CD4-positive, alpha-beta memory T cell (primary cell): ENCODE data around the gene FAM171A2. TPM values are rescaled to one million over a fixed set of nuclear protein-coding genes. Genes with fewer than 3 reads are reported as not detected.

ENCODE experiments used
- CTCF ChIA-PET: fragments of 350-600 bp; sonication (Branson Sonifier 250); formaldehyde crosslinking; loops from one replicate; lab custom pipeline; 2021; ENCODE audit warnings: inconsistent platforms; ENCODE audit not compliant: partially characterized antibody; lab: Charles Lee
- POLR2A ChIA-PET: fragments of 350-600 bp; sonication (Branson Sonifier 250); formaldehyde crosslinking; loops from one replicate; lab custom pipeline; 2021; ENCODE audit not compliant: partially characterized antibody; lab: Charles Lee
- DNase-seq, 5 donors: peaks; one replicate each; pipeline versions ENCODE4 v3.0.0 to v3.0.0-alpha.2; 2020 to 2022; ENCODE audit warnings: mixed read lengths in 1 of 5
- H3K27ac ChIP-seq: one replicate; pipeline ENCODE4 v1.7.0; 2013; ENCODE audit warnings: low read depth, low read length
- H3K27me3 ChIP-seq: 2 replicates; pipeline ENCODE4 v1.7.0; 2013; ENCODE audit warnings: mild to moderate bottlenecking, low read length, moderate library complexity; ENCODE audit not compliant: insufficient read depth
- H3K36me3 ChIP-seq: 2 replicates; pipeline ENCODE4 v1.7.0; 2013; ENCODE audit warnings: mild to moderate bottlenecking, low read length, moderate library complexity; ENCODE audit not compliant: insufficient read depth
- H3K4me1 ChIP-seq: 2 replicates; pipeline ENCODE4 v1.7.0; 2013; ENCODE audit warnings: mild to moderate bottlenecking, low read length, moderate library complexity; ENCODE audit not compliant: insufficient read depth
- H3K4me3 ChIP-seq, 2 donors: one replicate each; pipeline ENCODE4 v1.7.0; 2013; ENCODE audit warnings: low read length in 2 of 2, mild to moderate bottlenecking in 1 of 2
- H3K9me3 ChIP-seq, 2 donors: one replicate each; pipeline ENCODE4 v1.7.0; 2013; ENCODE audit warnings: low read length in 2 of 2, control low read depth in 1 of 2; ENCODE audit not compliant: control insufficient read depth in 1 of 2
- H3K27ac Mint-ChIP-seq, 7 donors: one replicate each; pipeline ENCODE4 v1.8.0; 2020 to 2021; ENCODE audit warnings: mixed read lengths in 7 of 7, mild to moderate bottlenecking in 6 of 7, inconsistent platforms in 3 of 7, moderate library complexity in 3 of 7
- H3K27me3 Mint-ChIP-seq, 2 donors: one replicate each; pipeline ENCODE4 v1.8.0; 2020 to 2021; ENCODE audit warnings: mixed read lengths in 2 of 2
- H3K36me3 Mint-ChIP-seq, 2 donors: one replicate each; pipeline ENCODE4 v1.8.0; 2020 to 2021; ENCODE audit warnings: mixed read lengths in 2 of 2, inconsistent platforms in 1 of 2, mild to moderate bottlenecking in 1 of 2
- H3K4me1 Mint-ChIP-seq, 4 donors: one replicate each; pipeline ENCODE4 v1.8.0; 2020 to 2021; ENCODE audit warnings: mixed read lengths in 4 of 4, mild to moderate bottlenecking in 1 of 4
- H3K4me3 Mint-ChIP-seq, 8 donors: one replicate each; pipeline ENCODE4 v1.8.0; 2020 to 2021; ENCODE audit warnings: mixed read lengths in 8 of 8, mild to moderate bottlenecking in 7 of 8, moderate library complexity in 6 of 8, inconsistent platforms in 3 of 8
- H3K9me3 Mint-ChIP-seq, 8 donors: one replicate each; pipeline ENCODE4 v1.8.0; 2020 to 2021; ENCODE audit warnings: mixed read lengths in 8 of 8, mild to moderate bottlenecking in 5 of 8, inconsistent platforms in 3 of 8, moderate library complexity in 1 of 8
- intact Hi-C: fragments of 100-400 bp; cut with micrococcal nuclease; formaldehyde crosslinking; loops from one replicate; pipeline ENCODE4 v1.15.1; 2023
- polyA plus RNA-seq, 2 donors: library from polyadenylated mRNA; unstranded; fragments of 300-500 nt; fragmentation: Illumina TruSeq; gene quantifications; one replicate each; pipeline ENCODE4 v1.2.3, GENCODE V29; 2021
- total RNA-seq, 2 experiments: library from RNA; stranded (reverse); gene quantifications; one replicate each; pipeline ENCODE4 v1.2.3, GENCODE V29; 2021

FAM171A2 gene
- total and polyA plus RNA-seq, 4 experiments from 2014 or later, result 0.13 to 0.72 (median 0.52) TPM; not detected in 1

DNA sequence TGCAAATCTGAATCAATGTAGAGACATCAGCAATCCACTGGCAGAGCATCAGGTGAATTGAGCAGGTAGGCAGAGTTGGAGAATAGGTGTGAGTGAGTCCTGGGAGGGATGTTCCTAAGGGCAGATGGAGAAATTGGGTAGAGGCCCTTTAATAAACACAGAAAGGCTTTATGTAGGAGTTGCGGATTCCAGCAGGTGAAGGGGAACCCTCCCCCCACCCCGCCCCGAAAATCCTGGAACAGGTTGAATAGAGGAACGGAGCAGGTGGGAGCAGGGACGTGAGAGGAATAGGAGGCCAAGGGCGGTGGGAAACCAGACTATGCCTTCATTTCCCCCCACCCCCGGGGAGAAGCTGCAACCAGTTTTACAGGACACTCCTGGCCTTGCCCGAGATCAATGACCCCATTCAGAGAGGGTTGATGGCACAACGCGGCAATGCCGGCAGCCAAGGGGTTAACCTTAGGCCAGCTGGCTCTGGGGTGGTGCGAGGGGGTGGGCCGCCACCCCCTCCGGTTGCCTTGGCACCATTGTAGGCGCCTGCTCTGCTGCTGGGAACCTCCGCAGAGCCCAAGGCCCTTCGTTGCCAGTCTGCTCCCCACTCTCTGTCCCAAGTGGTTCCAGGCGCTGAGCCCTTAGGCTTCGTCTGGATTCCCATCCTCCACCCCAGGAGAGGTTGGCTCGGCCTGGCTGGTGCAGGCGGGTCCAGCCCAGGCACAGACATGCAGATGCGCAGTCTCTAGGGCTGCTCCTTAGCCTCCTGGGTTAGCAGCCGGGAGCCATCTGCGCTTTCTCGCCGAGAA lies 56.1 kb downstream of the FAM171A2 start:
- no peak overlapping the region for H3K27ac ChIP-seq
- peak overlapping the region in 3 of 7 donors; percentile 24 to 58 (median 43) for H3K27ac Mint-ChIP-seq
- H3K27me3 Mint-ChIP-seq, result peaks cover 12 to 28% of the 10 kb centered on the region in 2 donors
- no peaks in the 10 kb centered on the region for H3K36me3 Mint-ChIP-seq
- H3K4me3 Mint-ChIP-seq, result peak overlapping the region in 6 of 8 donors; percentile 3 to 51 (median 22)
- CTCF ChIA-PET, result no interaction called here
- H3K9me3 Mint-ChIP-seq, result no peaks in the 10 kb centered on the region
- peaks cover 16% of the 10 kb centered on the region for H3K4me1 ChIP-seq
- POLR2A ChIA-PET, result interaction anchor here (1.0 to 2.8 kb wide), 6 partner anchors 17 to 91 kb away, joined by 3 to 13 read pairs (median 4); partner anchors contain the start of gene SLC25A39
- intact Hi-C loops, result loop anchor here (1.0 kb wide), 2 partner anchors 17 to 89 kb away; partner anchors contain the start of gene SLC25A39
- H3K27me3 ChIP-seq, result peaks cover 3% of the 10 kb centered on the region
- H3K4me3 ChIP-seq, result no peak overlapping the region
- no peaks in the 10 kb centered on the region for H3K36me3 ChIP-seq
- peak in 1 of 5 donors; percentile 26 for DNase-seq
- H3K9me3 ChIP-seq, result no peaks in the 10 kb centered on the region
- H3K4me1 Mint-ChIP-seq, result peaks cover 0 to 26% (median 19%) of the 10 kb centered on the region in 4 donors

DNA sequence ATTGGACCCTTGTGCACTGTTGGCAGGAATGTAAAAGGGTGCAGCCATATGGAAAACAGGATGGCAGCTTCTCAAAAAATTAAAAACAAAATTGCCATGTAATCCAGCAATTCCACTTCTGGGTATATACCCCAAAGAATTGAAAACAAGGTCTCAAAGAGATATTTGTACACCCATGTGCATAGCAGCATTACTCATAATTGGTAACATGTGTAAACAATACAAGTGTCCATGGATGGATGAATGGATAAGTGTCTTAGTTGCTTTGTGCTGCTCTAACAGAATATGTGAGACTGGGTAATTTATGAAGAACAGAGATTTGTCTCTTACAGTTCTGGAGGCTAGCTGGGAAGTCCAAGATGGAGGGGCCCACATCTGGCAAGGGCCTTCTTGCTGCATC lies 59.0 kb downstream of the FAM171A2 start:
- Mint-ChIP-seq H3K27me3 (peaks cover 8 to 25% of the 10 kb centered on the region in 2 donors), H3K4me3 (no peak overlapping the region), H3K4me1 (peaks cover 0 to 21% (median 17%) of the 10 kb centered on the region in 4 donors), H3K9me3 (no peaks in the 10 kb centered on the region), H3K36me3 (no peaks in the 10 kb centered on the region), H3K27ac (no peak overlapping the region)
- Histone ChIP-seq H3K4me1 (peaks cover 16% of the 10 kb centered on the region), H3K36me3 (no peaks in the 10 kb centered on the region), H3K27ac (no peak overlapping the region), H3K4me3 (no peak overlapping the region), H3K9me3 (no peaks in the 10 kb centered on the region), H3K27me3 (peaks cover 3% of the 10 kb centered on the region)
- POLR2A ChIA-PET, result no interaction called here
- CTCF ChIA-PET, result no interaction called here
- no peak for DNase-seq
- intact Hi-C loops, result no loop called here

Other genes with a start within 250 kb of the FAM171A2 start
- 10 to 100 TPM; 71.4 to 74.2 TPM for gene HDAC5, start 240.2 kb downstream of the FAM171A2 start, total RNA-seq
- 10 to 100 TPM; 12.8 to 34.2 TPM for gene HDAC5, start 240.2 kb downstream of the FAM171A2 start, polyA plus RNA-seq
- under 1 TPM; 0.36 to 0.64 TPM for gene HROB, start 221.9 kb downstream of the FAM171A2 start, total RNA-seq
- under 1 TPM; 0.25 to 0.43 TPM for gene HROB, start 221.9 kb downstream of the FAM171A2 start, polyA plus RNA-seq
- gene ASB16, start 193.1 kb downstream of the FAM171A2 start, total RNA-seq, result not detected
- under 1 TPM in 1 of 2 donors, not detected in 1; 0.14 TPM for gene ASB16, start 193.1 kb downstream of the FAM171A2 start, polyA plus RNA-seq
- 10 to 100 TPM; 45.4 to 47.9 TPM for gene TMUB2, start 176.9 kb downstream of the FAM171A2 start, total RNA-seq
- 10 to 100 TPM; 35.3 TPM for gene TMUB2, start 176.9 kb downstream of the FAM171A2 start, polyA plus RNA-seq
- gene ATXN7L3, start 164.0 kb downstream of the FAM171A2 start, total RNA-seq, result 100 to 1,000 TPM; 123 to 128 TPM
- gene ATXN7L3, start 164.0 kb downstream of the FAM171A2 start, polyA plus RNA-seq, result 10 to 100 TPM in 1 of 2 donors, 1 to 10 TPM in 1; 5.8 to 17.7 TPM
- gene UBTF, start 144.2 kb downstream of the FAM171A2 start, total RNA-seq, result 100 to 1,000 TPM; 245 to 264 TPM
- 10 to 100 TPM; 12.2 to 69.7 TPM for gene UBTF, start 144.2 kb downstream of the FAM171A2 start, polyA plus RNA-seq
- not detected for gene SLC4A1, start 95.7 kb downstream of the FAM171A2 start, total RNA-seq
- not detected for gene SLC4A1, start 95.7 kb downstream of the FAM171A2 start, polyA plus RNA-seq
- gene RUNDC3A, start 55.3 kb downstream of the FAM171A2 start, total RNA-seq, result under 1 TPM in 1 of 2 experiments, not detected in 1; 0.19 TPM
- gene RUNDC3A, start 55.3 kb downstream of the FAM171A2 start, polyA plus RNA-seq, result under 1 TPM in 1 of 2 donors, not detected in 1; 0.28 TPM
- gene SLC25A39, start 39.0 kb downstream of the FAM171A2 start, total RNA-seq, result 10 to 100 TPM; 91.2 to 94.4 TPM
- 100 to 1,000 TPM; 116 to 140 TPM for gene SLC25A39, start 39.0 kb downstream of the FAM171A2 start, polyA plus RNA-seq
- gene GRN, start 18.6 kb downstream of the FAM171A2 start, total RNA-seq, result 10 to 100 TPM; 49.5 to 50.0 TPM
- gene GRN, start 18.6 kb downstream of the FAM171A2 start, polyA plus RNA-seq, result 10 to 100 TPM; 45.9 to 69.2 TPM
- gene ITGA2B, start 25.8 kb upstream of the FAM171A2 start, total RNA-seq, result 1 to 10 TPM in 1 of 2 experiments, under 1 TPM in 1; 0.44 to 1.0 TPM
- not detected for gene ITGA2B, start 25.8 kb upstream of the FAM171A2 start, polyA plus RNA-seq
- 10 to 100 TPM; 69.8 to 70.6 TPM for gene GPATCH8, start 139.6 kb upstream of the FAM171A2 start, total RNA-seq
- gene GPATCH8, start 139.6 kb upstream of the FAM171A2 start, polyA plus RNA-seq, result 10 to 100 TPM; 12.9 to 75.8 TPM
- not detected for gene FZD2, start 193.6 kb upstream of the FAM171A2 start, total RNA-seq
- gene FZD2, start 193.6 kb upstream of the FAM171A2 start, polyA plus RNA-seq, result not detected